Measurements from ENCODE around the gene RAB11FIP5.
A peak's percentile ranks its signal among the peaks of the same experiment; 100 is the strongest.

Gene RAB11FIP5

DNA sequence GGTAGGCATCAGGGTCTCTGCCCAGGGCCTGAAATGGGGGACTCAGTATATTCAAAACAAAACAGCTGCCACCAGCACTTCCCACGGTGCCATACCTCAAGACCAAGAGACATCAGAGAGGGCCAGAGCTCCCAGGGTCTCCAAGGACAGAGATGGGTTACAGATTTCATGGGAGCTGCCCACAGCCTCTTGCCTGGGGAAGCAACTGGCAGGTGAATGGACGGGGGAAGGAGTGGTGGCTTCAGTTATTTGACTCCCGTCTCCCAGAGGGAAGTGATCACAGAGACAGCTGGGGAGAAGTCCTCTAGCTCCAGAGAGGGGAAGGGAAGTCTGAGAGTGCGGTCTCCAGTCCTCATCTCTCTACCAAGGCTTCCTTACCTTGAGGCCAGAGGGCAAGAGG, 25.4 kb downstream of the RAB11FIP5 start:
- DNase-seq (ENCODE audit: low read depth, low spot score) = no peak
- H3K4me3 ChIP-seq (ENCODE audit: low read depth, low read length) = no peak overlapping the region
- in situ Hi-C loops (cut with HindIII; ENCODE audit: low sequenced_read_pairs) = no loop called here
- TF ChIP-seq, protein P1, sequence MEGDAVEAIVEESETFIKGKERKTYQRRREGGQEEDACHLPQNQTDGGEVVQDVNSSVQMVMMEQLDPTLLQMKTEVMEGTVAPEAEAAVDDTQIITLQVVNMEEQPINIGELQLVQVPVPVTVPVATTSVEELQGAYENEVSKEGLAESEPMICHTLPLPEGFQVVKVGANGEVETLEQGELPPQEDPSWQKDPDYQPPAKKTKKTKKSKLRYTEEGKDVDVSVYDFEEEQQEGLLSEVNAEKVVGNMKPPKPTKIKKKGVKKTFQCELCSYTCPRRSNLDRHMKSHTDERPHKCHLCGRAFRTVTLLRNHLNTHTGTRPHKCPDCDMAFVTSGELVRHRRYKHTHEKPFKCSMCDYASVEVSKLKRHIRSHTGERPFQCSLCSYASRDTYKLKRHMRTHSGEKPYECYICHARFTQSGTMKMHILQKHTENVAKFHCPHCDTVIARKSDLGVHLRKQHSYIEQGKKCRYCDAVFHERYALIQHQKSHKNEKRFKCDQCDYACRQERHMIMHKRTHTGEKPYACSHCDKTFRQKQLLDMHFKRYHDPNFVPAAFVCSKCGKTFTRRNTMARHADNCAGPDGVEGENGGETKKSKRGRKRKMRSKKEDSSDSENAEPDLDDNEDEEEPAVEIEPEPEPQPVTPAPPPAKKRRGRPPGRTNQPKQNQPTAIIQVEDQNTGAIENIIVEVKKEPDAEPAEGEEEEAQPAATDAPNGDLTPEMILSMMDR (IDR thresholded peaks at IDR 0.05; ENCODE audit: low read depth, low read length) = no peak

DNA sequence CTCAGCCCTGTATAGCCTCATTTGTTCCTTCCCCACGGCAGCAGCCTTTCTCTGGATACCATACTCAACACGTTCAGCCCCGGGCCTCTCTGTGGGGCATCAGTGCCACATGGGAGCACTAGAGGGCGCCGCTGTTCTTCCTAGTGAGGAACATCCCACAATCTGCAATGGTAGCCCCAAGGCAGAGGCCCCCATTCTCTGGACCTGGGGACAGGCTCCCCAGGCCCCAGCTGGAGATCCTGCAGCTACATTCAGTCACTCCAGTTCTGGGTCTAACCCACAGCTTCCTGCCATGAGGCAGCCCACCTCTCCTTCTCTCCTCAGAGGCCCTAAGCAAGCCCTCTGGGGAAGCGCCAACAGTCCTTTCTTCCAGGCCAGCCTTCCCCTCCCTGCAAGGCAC, 27.1 kb downstream of the RAB11FIP5 start:
- TF ChIP-seq, protein P1 (IDR thresholded peaks at IDR 0.05; ENCODE audit: low read depth, low read length) = peak; percentile 98
- no peak overlapping the region for H3K4me3 ChIP-seq (ENCODE audit: low read depth, low read length)
- peak; percentile 72 for DNase-seq (ENCODE audit: low read depth, low spot score)
- in situ Hi-C loops (cut with HindIII; ENCODE audit: low sequenced_read_pairs) = no loop called here

DNA sequence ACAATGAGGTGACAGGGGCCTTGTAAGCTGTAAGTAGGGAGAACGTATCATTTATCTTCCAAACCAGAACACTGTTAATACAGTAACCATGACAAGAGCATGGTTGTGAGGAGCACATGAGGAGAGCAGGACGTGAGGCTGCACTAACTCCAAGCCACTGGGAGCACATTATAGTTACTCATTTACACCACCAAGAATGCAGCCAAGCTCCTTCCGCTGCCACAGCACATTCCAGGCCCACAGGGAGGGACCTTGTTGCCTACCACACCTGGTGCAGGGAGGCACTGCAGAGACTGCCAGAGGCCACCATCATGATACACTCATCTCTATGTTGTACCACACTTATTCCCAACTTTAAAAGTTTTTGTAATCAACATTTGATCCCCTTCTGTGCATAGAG, 27.8 kb downstream of the RAB11FIP5 start:
- TF ChIP-seq, protein P1 (IDR thresholded peaks at IDR 0.05; ENCODE audit: low read depth, low read length) = no peak
- DNase-seq (ENCODE audit: low read depth, low spot score) = no peak
- in situ Hi-C loops (cut with HindIII; ENCODE audit: low sequenced_read_pairs) = no loop called here
- H3K4me3 ChIP-seq (ENCODE audit: low read depth, low read length) = no peak overlapping the region

DNA sequence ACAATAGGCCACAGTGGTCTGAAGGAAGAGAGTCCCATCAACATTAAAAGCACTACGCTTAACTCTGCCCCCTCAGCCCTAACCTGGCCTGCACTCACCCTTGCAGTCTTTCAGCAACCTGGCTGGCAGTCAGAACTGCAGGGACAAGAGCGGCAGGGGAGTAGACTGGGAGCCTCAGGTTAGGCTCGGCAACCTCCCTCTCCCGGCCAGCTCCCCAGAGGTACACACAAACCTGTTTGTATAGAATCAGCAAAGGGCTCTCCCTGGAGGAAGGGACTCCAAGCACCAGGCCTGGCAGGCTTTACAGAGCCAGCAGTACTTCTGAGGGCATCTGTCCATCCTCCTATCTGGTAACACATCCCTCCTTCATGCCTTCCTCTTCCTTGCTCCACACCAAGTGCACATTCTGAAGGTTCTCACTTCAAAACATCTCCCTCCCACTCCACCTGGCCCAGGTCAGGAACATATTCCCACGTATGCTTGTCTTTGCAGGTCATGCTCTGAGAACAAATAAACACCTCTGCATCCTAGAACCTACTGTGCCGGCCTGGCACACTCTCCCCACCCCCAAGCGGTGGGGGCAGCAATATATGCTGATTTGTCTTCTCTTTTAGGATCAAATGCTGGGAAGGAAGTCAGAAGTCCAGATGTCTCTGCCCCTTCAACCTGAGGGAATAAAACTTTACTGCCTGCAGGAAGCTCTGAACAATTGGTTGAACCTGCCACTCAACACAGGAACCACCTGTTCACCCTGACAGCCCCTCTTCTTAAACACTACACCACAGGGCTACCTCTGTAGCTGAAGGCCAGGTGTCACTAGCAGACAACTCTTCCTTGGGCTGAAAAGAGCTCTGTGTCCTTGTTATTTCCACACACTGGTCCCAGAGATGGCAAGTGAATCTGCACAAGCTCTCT, 28.6 kb downstream of the RAB11FIP5 start:
- TF ChIP-seq, protein P1 (IDR thresholded peaks at IDR 0.05; ENCODE audit: low read depth, low read length) = no peak
- no peak overlapping the region for H3K4me3 ChIP-seq (ENCODE audit: low read depth, low read length)
- no peak for DNase-seq (ENCODE audit: low read depth, low spot score)
- in situ Hi-C loops (cut with HindIII; ENCODE audit: low sequenced_read_pairs) = no loop called here

DNA sequence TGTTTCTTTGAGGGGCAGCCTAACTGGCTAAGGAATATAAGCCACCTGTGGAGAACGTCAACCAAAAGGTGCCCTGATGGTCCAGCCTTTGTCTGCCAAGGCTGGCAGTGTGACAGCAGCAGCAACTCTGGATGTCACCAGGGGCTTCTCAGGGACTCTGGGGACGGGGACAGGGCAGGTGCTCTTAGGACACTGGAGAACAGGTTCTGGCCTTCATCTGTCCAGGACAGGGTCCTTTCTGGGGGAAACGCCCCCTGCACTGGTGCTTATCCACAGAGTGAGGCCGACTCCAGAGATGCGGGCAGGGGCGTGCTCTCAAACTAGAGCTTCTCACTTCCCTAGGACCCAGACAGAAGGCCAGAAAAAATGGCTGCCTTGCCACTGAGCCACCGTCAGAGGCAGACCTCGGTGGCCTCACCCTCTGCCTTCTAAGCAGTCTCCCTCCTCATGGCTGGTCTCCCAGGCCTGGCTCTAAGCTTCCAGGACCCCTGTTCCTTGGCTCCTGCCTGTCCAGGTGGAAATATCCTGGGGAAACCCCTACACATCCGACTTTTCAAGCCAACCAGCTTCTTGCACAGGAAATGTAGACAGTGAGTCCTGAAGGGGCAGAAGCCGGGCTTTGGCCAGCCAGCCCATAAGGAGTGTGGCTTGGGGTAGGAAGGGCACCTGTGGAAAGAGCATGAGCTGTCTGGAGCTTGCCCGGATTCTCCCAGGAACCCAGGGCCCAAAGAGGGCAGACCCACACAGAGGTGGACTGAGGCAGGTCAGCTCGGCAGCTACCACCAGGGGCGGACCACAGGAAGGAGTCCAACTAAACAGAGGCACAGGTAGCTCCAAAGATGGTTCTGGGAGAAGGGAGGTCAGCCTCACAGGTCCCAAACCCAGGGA, 30.0 kb downstream of the RAB11FIP5 start:
- DNase-seq (ENCODE audit: low read depth, low spot score) = no peak
- in situ Hi-C loops (cut with HindIII; ENCODE audit: low sequenced_read_pairs) = no loop called here
- TF ChIP-seq, protein P1 (IDR thresholded peaks at IDR 0.05; ENCODE audit: low read depth, low read length) = no peak
- H3K4me3 ChIP-seq (ENCODE audit: low read depth, low read length) = no peak overlapping the region

DNA sequence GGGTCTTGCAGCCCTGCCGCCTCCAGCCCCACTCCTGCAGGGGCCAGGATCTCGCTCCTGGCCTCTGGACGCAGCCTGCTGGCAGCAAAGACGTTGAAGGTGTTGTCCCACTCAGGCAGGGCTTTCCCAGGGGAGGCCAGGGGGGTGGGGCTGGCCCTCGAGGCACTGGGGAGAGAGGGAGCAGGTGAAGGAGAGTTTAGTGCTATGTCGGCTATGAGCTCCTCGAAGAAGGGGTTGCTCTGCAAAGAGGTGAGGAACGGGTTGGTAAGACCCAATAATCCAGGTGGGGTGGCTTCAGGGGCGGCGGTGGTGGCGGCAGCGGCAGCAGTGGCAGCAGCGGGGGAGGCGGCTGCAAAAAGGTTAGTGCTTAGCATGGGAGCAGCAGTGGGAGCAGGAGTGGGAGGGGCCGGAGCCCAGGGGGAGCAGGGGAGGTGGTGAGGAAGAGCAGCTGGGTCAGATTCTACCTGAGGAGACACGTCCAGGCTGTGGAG, 31.5 kb downstream of the RAB11FIP5 start:
- TF ChIP-seq, protein P1 (IDR thresholded peaks at IDR 0.05; ENCODE audit: low read depth, low read length) = no peak
- in situ Hi-C loops (cut with HindIII; ENCODE audit: low sequenced_read_pairs) = no loop called here
- DNase-seq (ENCODE audit: low read depth, low spot score) = no peak
- H3K4me3 ChIP-seq (ENCODE audit: low read depth, low read length) = no peak overlapping the region
